Astrocyte of the cerebellum (primary cell): ENCODE results near the gene PPP6R3.

Experiments
- DNase-seq: peaks from one replicate; pipeline ENCODE4 v3.0.0-alpha.2; 2011; ENCODE audit warnings: low read depth
- H3K4me3 ChIP-seq: 2 replicates; pipeline ENCODE4 v1.5.1; 2011; ENCODE audit warnings: mild to moderate bottlenecking, low read depth, low read length, moderate library complexity
- CTCF ChIP-seq: IDR thresholded peaks from 2 replicates; pipeline ENCODE4 v1.5.1; 2012; ENCODE audit warnings: low read length, low read depth, moderate library complexity, mild to moderate bottlenecking; ENCODE audit errors: missing control alignments
- in situ Hi-C: cut with HindIII; loops from 2 replicates; pipeline ENCODE4 v1.10.0; 2017; ENCODE audit warnings: low sequenced_read_pairs

The PPP6R3 gene

GRCh38 chr11:68589547-68590216 is 129.1 kb downstream of the PPP6R3 start:
- no peak overlapping the region for H3K4me3 ChIP-seq
- no peak for DNase-seq
- no peak for TF ChIP-seq CTCF
- in situ Hi-C loops = no loop called here

DNA sequence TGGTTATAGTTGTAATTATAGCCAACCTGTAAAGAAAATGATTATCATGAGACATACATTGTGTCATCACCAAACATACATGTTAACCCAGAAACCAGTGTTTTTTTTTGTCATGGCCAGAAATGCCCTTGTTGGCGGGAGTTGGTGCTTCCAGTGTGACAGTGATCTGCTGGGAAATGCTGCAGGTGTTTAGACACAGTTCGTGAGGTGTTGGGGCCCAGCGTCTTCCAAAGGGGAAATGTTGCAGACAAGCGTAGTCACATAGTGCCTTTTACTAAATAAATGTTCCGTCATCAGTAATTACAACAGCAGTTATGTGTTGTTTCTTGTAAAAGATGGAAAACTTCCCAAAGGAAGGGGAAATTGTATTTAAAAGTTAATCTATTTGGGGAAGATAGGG is 131.2 kb downstream of the PPP6R3 start:
- no peak for TF ChIP-seq CTCF
- H3K4me3 ChIP-seq = no peak overlapping the region
- no peak for DNase-seq
- in situ Hi-C loops = no loop called here

DNA sequence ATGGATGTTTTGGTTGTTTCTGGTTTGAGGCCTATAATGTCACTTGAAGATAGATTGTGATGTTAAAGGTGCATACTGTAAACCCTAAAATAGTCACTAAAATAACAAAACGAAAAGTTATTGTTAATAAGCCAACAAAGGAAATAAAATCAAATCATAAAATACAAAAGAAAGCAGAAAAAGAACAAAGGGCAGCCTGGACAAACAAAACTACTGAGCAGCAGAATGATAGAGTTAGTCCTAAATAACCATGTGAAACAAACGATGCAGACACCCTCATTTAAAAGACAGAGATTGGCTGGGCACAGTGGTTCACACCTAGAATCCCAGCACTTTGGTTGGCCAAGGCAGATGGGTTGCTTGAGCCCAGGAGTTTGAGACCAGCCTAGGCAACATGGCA is 132.9 kb downstream of the PPP6R3 start:
- DNase-seq = no peak
- in situ Hi-C loops = no loop called here
- no peak for TF ChIP-seq CTCF
- H3K4me3 ChIP-seq = no peak overlapping the region

DNA sequence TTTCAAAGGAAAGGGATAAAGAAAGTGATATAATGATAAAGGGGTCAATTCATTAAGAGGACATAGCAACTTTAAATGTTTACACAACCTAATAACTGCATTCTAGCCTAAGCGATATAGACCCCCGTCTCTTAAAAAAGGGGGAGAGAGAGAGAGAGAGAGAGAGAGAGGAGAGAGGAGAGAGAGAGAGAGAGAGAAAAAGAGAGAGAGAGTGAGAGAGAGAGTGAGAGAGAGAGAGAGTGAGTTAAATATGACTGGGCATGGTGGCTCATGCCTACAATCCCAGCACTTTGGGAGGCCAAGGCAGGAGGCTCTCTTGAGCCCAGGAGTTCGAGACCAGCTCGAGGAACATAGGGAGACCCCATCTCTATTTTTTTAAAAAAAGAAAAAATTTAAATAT is 133.6 kb downstream of the PPP6R3 start:
- DNase-seq = no peak
- H3K4me3 ChIP-seq = no peak overlapping the region
- TF ChIP-seq CTCF = no peak
- in situ Hi-C loops = no loop called here

DNA sequence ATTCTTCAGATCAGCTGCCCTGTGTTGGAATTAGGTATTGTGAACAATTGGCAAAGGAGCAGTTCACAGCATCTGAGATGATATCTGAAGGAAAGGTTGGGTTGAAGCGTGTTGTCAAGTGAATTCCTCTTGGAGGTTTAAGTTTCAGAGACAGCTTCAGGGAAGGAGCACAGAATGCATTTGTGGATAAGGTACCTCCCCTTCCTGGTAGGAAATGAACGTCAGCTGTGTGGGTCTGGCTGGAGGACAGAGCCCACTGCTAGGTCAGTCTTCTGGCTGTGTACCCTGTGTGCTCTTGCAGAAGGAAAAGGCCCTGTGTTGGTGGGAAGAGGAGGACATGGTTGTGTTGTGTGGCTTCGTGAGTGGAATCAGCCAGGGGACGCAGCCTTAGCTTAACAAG is 135.7 kb downstream of the PPP6R3 start:
- no peak overlapping the region for H3K4me3 ChIP-seq
- TF ChIP-seq CTCF = no peak
- no peak for DNase-seq
- in situ Hi-C loops = no loop called here

- H3K4me3 ChIP-seq = no peak overlapping the region
- in situ Hi-C loops = no loop called here
- peak; percentile 44 for DNase-seq
- TF ChIP-seq CTCF = no peak
These were observed 138.5 kb downstream of the PPP6R3 start for GRCh38 chr11:68598816-68599653.
